ENCODE measurements around the gene SPEN.

GRCh38 chr1:15836772-15837669, 10.5 kb upstream of the SPEN start:
- TF ChIP-seq, protein P1, sequence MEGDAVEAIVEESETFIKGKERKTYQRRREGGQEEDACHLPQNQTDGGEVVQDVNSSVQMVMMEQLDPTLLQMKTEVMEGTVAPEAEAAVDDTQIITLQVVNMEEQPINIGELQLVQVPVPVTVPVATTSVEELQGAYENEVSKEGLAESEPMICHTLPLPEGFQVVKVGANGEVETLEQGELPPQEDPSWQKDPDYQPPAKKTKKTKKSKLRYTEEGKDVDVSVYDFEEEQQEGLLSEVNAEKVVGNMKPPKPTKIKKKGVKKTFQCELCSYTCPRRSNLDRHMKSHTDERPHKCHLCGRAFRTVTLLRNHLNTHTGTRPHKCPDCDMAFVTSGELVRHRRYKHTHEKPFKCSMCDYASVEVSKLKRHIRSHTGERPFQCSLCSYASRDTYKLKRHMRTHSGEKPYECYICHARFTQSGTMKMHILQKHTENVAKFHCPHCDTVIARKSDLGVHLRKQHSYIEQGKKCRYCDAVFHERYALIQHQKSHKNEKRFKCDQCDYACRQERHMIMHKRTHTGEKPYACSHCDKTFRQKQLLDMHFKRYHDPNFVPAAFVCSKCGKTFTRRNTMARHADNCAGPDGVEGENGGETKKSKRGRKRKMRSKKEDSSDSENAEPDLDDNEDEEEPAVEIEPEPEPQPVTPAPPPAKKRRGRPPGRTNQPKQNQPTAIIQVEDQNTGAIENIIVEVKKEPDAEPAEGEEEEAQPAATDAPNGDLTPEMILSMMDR (IDR thresholded peaks at IDR 0.05), result no peak
- TF ChIP-seq POLR2A (IDR thresholded peaks at IDR 0.05), result peak; percentile 43
